Activated T-helper 1 cell treated with anti-CD3 and anti-CD28 coated beads, Interleukin-2, amount 50 U/mL, for 16 hours (primary cell): Measurements from ENCODE around the gene PPM1H.
"Not testable (repeated sequence)": the region's sequence is repeated elsewhere in the genome, so short reads cannot be mapped to it uniquely, and the experiment has no call there.

ENCODE experiments used
- DNase-seq, 2 donors: peaks; one replicate each; pipeline ENCODE4 v3.0.0-alpha.2; 2020; ENCODE audit warnings: low read depth in 1 of 2, low spot score in 1 of 2

The PPM1H gene

GRCh38 chr12:62934799-62935674 is at the start of gene PPM1H:
Gene PPM1H (minus strand): TSS chr12:62935150. CDS start chr12:62934736, 414 bp downstream.
- DNase-seq: no peak

GRCh38 chr12:62983594-62983993 is 48.6 kb upstream of the PPM1H start:
- DNase-seq: no peak

- DNase-seq: no peak
Observed at GRCh38 chr12:62978768-62979167, 43.8 kb upstream of the PPM1H start.

- DNase-seq: no peak
Observed at GRCh38 chr12:62977883-62978282, 42.9 kb upstream of the PPM1H start.

GRCh38 chr12:62977418-62977817 is 42.5 kb upstream of the PPM1H start:
- no peak for DNase-seq

- DNase-seq: no peak
Observed at GRCh38 chr12:62976110-62976662, 41.2 kb upstream of the PPM1H start.

GRCh38 chr12:62971769-62972525 is 37.0 kb upstream of the PPM1H start:
- DNase-seq: no peak

- no peak for DNase-seq
Observed at GRCh38 chr12:62969695-62970094, 34.7 kb upstream of the PPM1H start.

- DNase-seq: no peak
Observed at GRCh38 chr12:62967701-62968100, 32.8 kb upstream of the PPM1H start.

GRCh38 chr12:62966990-62967506 is 32.1 kb upstream of the PPM1H start:
- no peak for DNase-seq

- DNase-seq: not testable (repeated sequence)
Observed at GRCh38 chr12:62966446-62966989, 31.6 kb upstream of the PPM1H start.

GRCh38 chr12:62965700-62966099 is 30.8 kb upstream of the PPM1H start:
- DNase-seq: not testable (repeated sequence)

- DNase-seq: not testable (repeated sequence)
Observed at GRCh38 chr12:62965242-62965641, 30.3 kb upstream of the PPM1H start.

GRCh38 chr12:62963486-62964041 is 28.6 kb upstream of the PPM1H start:
- DNase-seq: no peak

GRCh38 chr12:62960324-62960723 is 25.4 kb upstream of the PPM1H start:
- DNase-seq: no peak

- DNase-seq: no peak
Observed at GRCh38 chr12:62959745-62960144, 24.8 kb upstream of the PPM1H start.

GRCh38 chr12:62957233-62957953 is 22.4 kb upstream of the PPM1H start:
- no peak for DNase-seq

GRCh38 chr12:62955678-62956077 is 20.7 kb upstream of the PPM1H start:
- no peak for DNase-seq

- DNase-seq: no peak
Observed at GRCh38 chr12:62950317-62950716, 15.4 kb upstream of the PPM1H start.

- DNase-seq: no peak
Observed at GRCh38 chr12:62948123-62948522, 13.2 kb upstream of the PPM1H start.
